Suprapubic skin (tissue), 4 donors: Measurements from ENCODE around the gene LMNB1.
"Not testable (repeated sequence)": the region's sequence is repeated elsewhere in the genome, so short reads cannot be mapped to it uniquely, and the experiment has no call there.

ENCODE experiments used
- POLR2A ChIP-seq, 2 donors: fragments of 450-650 bp; IDR thresholded peaks; one replicate each; pipeline ENCODE4 v1.6.1; 2017; ENCODE audit warnings: antibody characterized with exemption in 2 of 2, mild to moderate bottlenecking in 2 of 2, moderate library complexity in 2 of 2
- POLR2AphosphoS5 ChIP-seq, 3 donors: sonication (generic); formaldehyde crosslinking; IDR thresholded peaks; one replicate each; pipeline ENCODE4 v1.6.1; 2017; ENCODE audit warnings: antibody characterized with exemption in 3 of 3

DNA sequence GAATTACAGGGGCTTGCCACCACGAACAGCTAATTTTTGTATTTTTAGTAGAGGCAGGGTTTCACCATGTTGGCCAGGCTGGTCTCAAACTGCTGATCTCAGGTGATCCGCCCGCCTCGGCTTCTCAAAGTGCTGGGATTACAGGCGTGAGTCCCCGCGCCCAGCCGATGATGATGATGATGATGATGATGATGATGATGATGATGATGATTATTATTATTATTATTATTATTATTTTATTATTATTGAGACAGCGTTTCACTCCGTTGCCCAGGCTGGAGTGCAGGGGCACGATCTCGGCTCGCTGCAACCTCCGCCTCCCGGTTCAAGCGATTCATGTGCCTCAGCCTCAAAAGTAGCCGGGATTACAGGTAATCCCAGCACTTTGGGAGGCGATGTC is 42.4 kb upstream of the LMNB1 start:
- not testable (repeated sequence) for TF ChIP-seq POLR2A, POLR2AphosphoS5 (IDR thresholded peaks at IDR 0.05)
